H1 (cell line): ENCODE results near the gene ILKAP. TPM values are rescaled to one million over a fixed set of nuclear protein-coding genes. Genes with fewer than 3 reads are reported as not detected.

ENCODE experiments used
- CTCF ChIA-PET: fragments of 300-600 bp; sonication (Branson Sonifier 250); formaldehyde crosslinking; loops from one replicate; lab custom pipeline; 2021; ENCODE audit not compliant: partially characterized antibody; lab: Charles Lee
- POLR2A ChIA-PET: fragments of 300-600 bp; sonication (Branson Sonifier 250); formaldehyde crosslinking; loops from one replicate; lab custom pipeline; 2021; ENCODE audit warnings: inconsistent platforms; ENCODE audit not compliant: partially characterized antibody; lab: Charles Lee
- DNase-seq, 2 experiments: peaks; one replicate each; pipeline versions ENCODE4 v3.0.0 to v3.0.0-alpha.2; 2010 to 2022; ENCODE audit warnings: low spot score in 2 of 2, low read depth in 1 of 2, mixed read lengths in 1 of 2
- FAIRE-seq: peaks from 2 replicates; lab custom pipeline; 2011; peaks lifted over from hg19 to GRCh38; lab: Jason Lieb, UNC
- H2AFZ ChIP-seq: 2 replicates; pipeline ENCODE4 v1.8.1; 2012; ENCODE audit warnings: low read length, inconsistent platforms
- H2AK5ac ChIP-seq: 2 replicates; pipeline ENCODE4 v1.6.1; 2013; ENCODE audit warnings: low read depth, low read length
- H2BK120ac ChIP-seq: replicated peaks from 2 replicates; pipeline ENCODE3; 2013; ENCODE audit warnings: low read depth, low read length, inconsistent platforms
- H2BK12ac ChIP-seq: 2 replicates; pipeline ENCODE4 v1.6.1; 2013; ENCODE audit warnings: low read depth, low read length
- H2BK15ac ChIP-seq: 2 replicates; pipeline ENCODE4 v1.6.1; 2013; ENCODE audit warnings: low read length
- H2BK20ac ChIP-seq: 2 replicates; pipeline ENCODE4 v1.6.1; 2013; ENCODE audit warnings: low read length
- H2BK5ac ChIP-seq: 2 replicates; pipeline ENCODE4 v1.6.1; 2013; ENCODE audit warnings: low read depth, low read length
- H3K14ac ChIP-seq: 2 replicates; pipeline ENCODE4 v1.6.1; 2013; ENCODE audit warnings: inconsistent platforms; ENCODE audit not compliant: insufficient read length
- H3K18ac ChIP-seq: 2 replicates; pipeline ENCODE4 v1.6.1; 2013; ENCODE audit warnings: low read length; ENCODE audit errors: extremely low read depth
- H3K23ac ChIP-seq: 2 replicates; pipeline ENCODE4 v1.6.1; 2013; ENCODE audit warnings: inconsistent platforms; ENCODE audit not compliant: insufficient read length
- H3K23me2 ChIP-seq: 2 replicates; pipeline ENCODE4 v1.6.1; 2013; ENCODE audit warnings: low read depth, low read length
- H3K27ac ChIP-seq: 2 replicates; pipeline ENCODE4 v1.6.1; 2011; ENCODE audit warnings: low read depth, low read length, inconsistent platforms
- H3K27me3 ChIP-seq, 4 experiments: replicated peaks in 1 of 4; 1 replicate in 1 of 4; 2 replicates in 3 of 4; pipeline versions ENCODE4 v1.6.1 to v1.8.1; 2011 to 2013; ENCODE audit warnings: low read length in 3 of 4, mild to moderate bottlenecking in 3 of 4, inconsistent platforms in 2 of 4, mixed read lengths in 2 of 4, moderate library complexity in 1 of 4; ENCODE audit not compliant: control insufficient read depth in 3 of 4, insufficient read depth in 3 of 4; ENCODE audit errors: extremely low read depth in 1 of 4
- H3K36me3 ChIP-seq, 4 experiments: 2 replicates each; pipeline versions ENCODE4 v1.6.1 to v1.8.1; 2011 to 2013; ENCODE audit warnings: mild to moderate bottlenecking in 4 of 4, low read length in 3 of 4, moderate library complexity in 2 of 4, control low read depth in 1 of 4, inconsistent platforms in 1 of 4; ENCODE audit not compliant: insufficient read depth in 4 of 4, control insufficient read depth in 2 of 4
- H3K4ac ChIP-seq: replicated peaks from 2 replicates; pipeline ENCODE3; 2013; ENCODE audit warnings: low read length, low read depth, mixed read lengths, inconsistent platforms; ENCODE audit not compliant: insufficient read length
- H3K4me1 ChIP-seq, 4 experiments: replicated peaks in 1 of 4; 1 replicate in 1 of 4; 2 replicates in 3 of 4; pipeline versions ENCODE4 v1.6.1 to v1.8.1; 2011 to 2013; ENCODE audit warnings: low read length in 3 of 4, inconsistent platforms in 2 of 4, mixed read lengths in 1 of 4; ENCODE audit not compliant: insufficient read depth in 4 of 4, control insufficient read depth in 3 of 4
- H3K4me2 ChIP-seq, 2 experiments: 2 replicates each; pipeline versions ENCODE4 v1.6.1 to v1.8.1; 2011 to 2013; ENCODE audit warnings: low read depth in 2 of 2, low read length in 2 of 2, control low read depth in 1 of 2, inconsistent platforms in 1 of 2, mild to moderate bottlenecking in 1 of 2; ENCODE audit not compliant: insufficient read depth in 1 of 2
- H3K4me3 ChIP-seq, 4 experiments: fragments of 200-600, 300-600 bp in 1 of 4; sonication (generic), shearing (Covaris generic), sonication (Bioruptor Twin) in 1 of 4; 2 replicates each; pipeline versions ENCODE4 v1.5.1 to v1.8.1; 2011 to 2016; ENCODE audit warnings: low read length in 4 of 4, low read depth in 3 of 4, control low read depth in 2 of 4, inconsistent platforms in 2 of 4, mild to moderate bottlenecking in 2 of 4, mixed read lengths in 1 of 4, moderate library complexity in 1 of 4; ENCODE audit not compliant: insufficient read depth in 2 of 4; ENCODE audit errors: extremely low read depth in 1 of 4
- H3K56ac ChIP-seq: replicated peaks from 2 replicates; pipeline ENCODE3; 2013; ENCODE audit warnings: low read depth, mild to moderate bottlenecking, mixed read lengths, low read length, inconsistent platforms; ENCODE audit not compliant: insufficient read length
- H3K79me1 ChIP-seq: 2 replicates; pipeline ENCODE4 v1.6.1; 2013; ENCODE audit warnings: low read depth, low read length, control low read depth
- H3K79me2 ChIP-seq, 2 experiments: 2 replicates each; pipeline versions ENCODE4 v1.6.1 to v1.8.1; 2012 to 2013; ENCODE audit warnings: low read length in 2 of 2, mild to moderate bottlenecking in 2 of 2, inconsistent platforms in 1 of 2; ENCODE audit not compliant: insufficient read depth in 2 of 2, control insufficient read depth in 1 of 2
- H3K9ac ChIP-seq, 4 experiments: replicated peaks in 1 of 4; 1 replicate in 1 of 4; 2 replicates in 3 of 4; pipeline versions ENCODE4 v1.6.1 to v1.8.1; 2011 to 2013; ENCODE audit warnings: low read depth in 3 of 4, low read length in 3 of 4, control low read depth in 2 of 4, mild to moderate bottlenecking in 2 of 4, moderate library complexity in 2 of 4, inconsistent platforms in 1 of 4; ENCODE audit errors: extremely low read depth in 1 of 4
- H3K9me3 ChIP-seq, 2 experiments: 2 replicates each; pipeline versions ENCODE4 v1.6.1 to v1.8.1; 2012 to 2013; ENCODE audit warnings: mild to moderate bottlenecking in 2 of 2, moderate library complexity in 2 of 2, control low read depth in 1 of 2, inconsistent platforms in 1 of 2, low read depth in 1 of 2, low read length in 1 of 2, mixed read lengths in 1 of 2; ENCODE audit not compliant: insufficient read depth in 2 of 2
- H4K20me1 ChIP-seq, 2 experiments: replicated peaks in 1 of 2; 2 replicates each; pipeline versions ENCODE3 to v1.8.1; 2011 to 2013; ENCODE audit warnings: inconsistent platforms in 2 of 2, low read length in 2 of 2, mild to moderate bottlenecking in 1 of 2; ENCODE audit not compliant: insufficient read depth in 2 of 2, control insufficient read depth in 1 of 2
- H4K5ac ChIP-seq: 2 replicates; pipeline ENCODE4 v1.6.1; 2013; ENCODE audit warnings: low read length, low read depth, mixed read lengths, inconsistent platforms; ENCODE audit not compliant: insufficient read length
- H4K8ac ChIP-seq: 2 replicates; pipeline ENCODE4 v1.8.0; 2013; ENCODE audit warnings: mild to moderate bottlenecking, moderate library complexity, low read length, inconsistent platforms; ENCODE audit not compliant: insufficient read depth; ENCODE audit errors: extremely low read depth
- H4K91ac ChIP-seq: replicated peaks from 2 replicates; pipeline ENCODE3; 2013; ENCODE audit warnings: low read length, mixed read lengths, inconsistent platforms; ENCODE audit not compliant: insufficient read length
- CBX5 ChIP-seq: fragments of 300-800, 300-1000 bp; sonication (generic); IDR thresholded peaks from 2 replicates; pipeline ENCODE4 v1.7.1; 2016; ENCODE audit warnings: antibody characterized with exemption, low read length, low read depth
- CEBPB ChIP-seq: IDR thresholded peaks from 2 replicates; pipeline ENCODE4 v1.6.1; 2012; ENCODE audit warnings: low read depth, low read length
- GABPA ChIP-seq: IDR thresholded peaks from 2 replicates; pipeline ENCODE4 v1.6.1; 2011; ENCODE audit warnings: mild to moderate bottlenecking, low read length, moderate library complexity, borderline replicate concordance; ENCODE audit not compliant: insufficient read depth
- RAD21 ChIP-seq, 2 experiments: IDR thresholded peaks in 1 of 2; conservative IDR thresholded peaks in 1 of 2; 2 replicates each; pipeline ENCODE4 v1.6.1; 2011; ENCODE audit warnings: low read depth in 2 of 2, low read length in 2 of 2, improper control_type of control experiment in 1 of 2, inconsistent platforms in 1 of 2, mild to moderate bottlenecking in 1 of 2, moderate library complexity in 1 of 2
- TBP ChIP-seq: IDR thresholded peaks from 2 replicates; pipeline ENCODE4 v1.6.1; 2011; ENCODE audit warnings: low read depth, low read length, improper control_type of control experiment
- WGBS, 2 experiments: shearing (Covaris generic) in 1 of 2; methylation state at CpG; one replicate each; pipeline versions ENCODE4 v1.1.6 to v1.1.7; 2013 to 2015; ENCODE audit warnings: low lambda C conversion rate in 2 of 2, mixed read lengths in 2 of 2, inconsistent platforms in 1 of 2, low coverage in 1 of 2, missing lambda C conversion rate in 1 of 2; ENCODE audit not compliant: insufficient replicate concordance in 2 of 2, insufficient coverage in 1 of 2, insufficient read length in 1 of 2; ENCODE audit errors: extremely low coverage in 1 of 2, missing lambda C conversion rate in 1 of 2; 5-methylcytosine and 5-hydroxymethylcytosine counted together
- polyA plus RNA-seq, 7 experiments: library from polyadenylated mRNA; depleted of rRNA in 3 of 7; stranded (reverse) in 5 of 7; unstranded in 2 of 7; fragments of >200 nt in 5 of 7; fragments of 200-250 nt in 2 of 7; gene quantifications; 1 replicate in 5 of 7; 2 replicates in 1 of 7; 4 replicates in 1 of 7; pipeline versions ENCODE4 v1.2.1 to v1.2.3, GENCODE V29; 2011 to 2013; ENCODE audit warnings: missing spikeins in 2 of 7, mixed read lengths in 2 of 7
- total RNA-seq: library from RNA; stranded (reverse); fragmentation: NEBNext Ultra II Directional; extraction: Animal tissue kit (Norgen Biotek cat#: 25700); gene quantifications from 2 replicates; pipeline ENCODE4 v1.2.1, GENCODE V29; 2021
- TF ChIP-seq, protein P1 (sequence below): IDR thresholded peaks from 2 replicates; pipeline ENCODE4 v1.6.1; 2012; ENCODE audit warnings: low read length, inconsistent platforms

The ILKAP gene
- total and polyA plus RNA-seq, 2 of the 8 experiments (the other 6 are each of a cell fraction or from before 2014, with no cell fraction given): 23.5 to 33.8 TPM

DNA sequence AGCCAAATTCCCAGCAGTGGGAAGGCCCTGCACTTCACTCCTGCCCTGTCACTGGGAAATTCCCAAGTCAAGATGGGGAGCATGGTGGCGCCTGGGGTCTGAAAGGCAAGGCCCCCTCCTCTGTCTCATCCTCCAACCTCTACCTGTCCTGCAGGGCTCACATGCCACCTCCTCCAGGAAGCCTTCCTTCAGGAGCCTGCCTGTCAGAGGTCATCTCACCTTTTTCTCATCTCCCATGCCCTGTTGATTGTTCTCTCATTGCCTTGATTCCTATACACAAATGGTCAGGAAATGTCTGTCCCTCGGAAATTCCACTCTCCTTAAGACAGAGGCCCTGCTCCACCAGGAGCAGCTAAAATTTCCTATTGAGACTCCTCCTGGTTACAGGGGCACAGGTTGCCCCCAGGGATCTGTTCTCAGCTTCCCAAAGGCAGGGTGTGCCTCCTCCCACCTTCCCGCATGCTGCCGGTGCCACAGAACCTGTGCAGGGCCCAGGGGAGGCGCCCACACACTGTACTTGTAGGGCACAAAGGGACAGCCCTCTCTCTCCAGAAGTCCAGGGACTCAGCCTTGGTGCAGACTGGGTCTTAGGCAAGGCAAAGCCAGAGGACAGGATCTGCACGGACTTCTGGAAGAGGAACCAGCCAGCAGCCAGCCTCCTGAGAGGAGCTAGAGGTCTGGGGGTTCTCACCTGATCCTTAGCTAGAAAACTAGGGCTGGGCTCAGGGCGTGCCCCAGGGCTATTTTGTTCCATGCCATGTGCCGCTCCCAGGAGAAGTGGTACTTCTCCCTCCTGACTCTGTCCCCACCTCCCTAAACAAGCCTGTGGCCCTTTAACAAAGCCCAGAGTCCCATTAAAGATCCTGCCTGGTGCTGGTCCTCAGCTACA, 23.4 kb upstream of the ILKAP start:
- no peak overlapping the region for H2BK20ac ChIP-seq
- H3K4me3 ChIP-seq: no peak overlapping the region
- no peaks in the 10 kb centered on the region for H3K9me3 ChIP-seq
- no peak overlapping the region for H4K5ac ChIP-seq
- no peak overlapping the region for H3K56ac ChIP-seq
- H4K91ac ChIP-seq: no peak overlapping the region
- H2AK5ac ChIP-seq: no peak overlapping the region
- FAIRE-seq (no peak), DNase-seq (no peak)
- peaks cover 4 to 24% (median 17%) of the 10 kb centered on the region in 4 experiments for H3K27me3 ChIP-seq
- no peak overlapping the region for H3K18ac ChIP-seq
- 0 out of 2 replicates have a peak overlapping the region, but pooled peaks have one; percentile 2 for H2BK12ac ChIP-seq
- H3K79me2 ChIP-seq: no peaks in the 10 kb centered on the region
- no peak overlapping the region for H3K14ac ChIP-seq
- H4K20me1 ChIP-seq: no peaks in the 10 kb centered on the region
- no peak overlapping the region for H3K9ac ChIP-seq
- no peak overlapping the region for H3K27ac ChIP-seq
- H3K79me1 ChIP-seq: no peaks in the 10 kb centered on the region
- H4K8ac ChIP-seq: peak overlapping the region; percentile 1; the same call in 1 of the 2 replicates
- no peak overlapping the region for H2BK120ac ChIP-seq
- no peak overlapping the region for H2AFZ ChIP-seq
- WGBS, 2 experiments: 85% methylated on average over 8 of the region's 8 CpGs; no CpG with 5 or more reads in 1 of the 2 experiments
- peaks cover 6% of the 10 kb centered on the region; the same call in 1 of the 2 replicates for H3K23me2 ChIP-seq
- no peak overlapping the region for H3K23ac ChIP-seq
- ChIA-PET POLR2A (interaction anchor here (0.6 to 1.8 kb wide), 4 partner anchors 10 to 524 kb away, joined by 3 to 7 read pairs (median 5); partner anchors contain the start of gene HES6), CTCF (interaction anchor here (0.6 to 1.5 kb wide), 2 partner anchors 10 to 136 kb away, joined by 3 to 5 read pairs; no protein-coding TSS in a partner anchor)
- H3K36me3 ChIP-seq: no peaks in the 10 kb centered on the region
- no peak overlapping the region for H2BK15ac ChIP-seq
- H3K4ac ChIP-seq: no peak overlapping the region
- no peak overlapping the region for H3K4me2 ChIP-seq
- peak overlapping the region; percentile 60; the same call in 1 of the 2 replicates for H2BK5ac ChIP-seq
- peaks cover 0 to 7% (median 5%) of the 10 kb centered on the region in 4 experiments; a peak in 5 of 7 replicates for H3K4me1 ChIP-seq
- no peak for TF ChIP-seq GABPA
- TF ChIP-seq CBX5: no peak
- no peak for TF ChIP-seq TBP
- TF ChIP-seq CEBPB: no peak
- no peak for TF ChIP-seq RAD21 (IDR thresholded peaks at IDR 0.05 in 1 of 2, conservative IDR thresholded peaks at IDR 0.05 in 1 of 2; ENCODE audit: low read depth in 2 of 2, low read length in 2 of 2)
- TF ChIP-seq, protein P1, sequence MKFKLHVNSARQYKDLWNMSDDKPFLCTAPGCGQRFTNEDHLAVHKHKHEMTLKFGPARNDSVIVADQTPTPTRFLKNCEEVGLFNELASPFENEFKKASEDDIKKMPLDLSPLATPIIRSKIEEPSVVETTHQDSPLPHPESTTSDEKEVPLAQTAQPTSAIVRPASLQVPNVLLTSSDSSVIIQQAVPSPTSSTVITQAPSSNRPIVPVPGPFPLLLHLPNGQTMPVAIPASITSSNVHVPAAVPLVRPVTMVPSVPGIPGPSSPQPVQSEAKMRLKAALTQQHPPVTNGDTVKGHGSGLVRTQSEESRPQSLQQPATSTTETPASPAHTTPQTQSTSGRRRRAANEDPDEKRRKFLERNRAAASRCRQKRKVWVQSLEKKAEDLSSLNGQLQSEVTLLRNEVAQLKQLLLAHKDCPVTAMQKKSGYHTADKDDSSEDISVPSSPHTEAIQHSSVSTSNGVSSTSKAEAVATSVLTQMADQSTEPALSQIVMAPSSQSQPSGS: no peak
